RWPE2 (cell line): ENCODE results near the gene PRKACA.

Experiments
- ATAC-seq: fragments of 200-7000 bp; cut with Tn5 transposase; 3 replicates; pipeline ENCODE4 v1.9.1; 2021; ENCODE audit warnings: low read depth
- DNase-seq: peaks from one replicate; pipeline ENCODE4 v3.0.0-alpha.2; 2020; ENCODE audit warnings: low spot score
- H3K27ac ChIP-seq: fragments of 450-650 bp; 2 replicates; pipeline ENCODE4 v1.5.1; 2017; ENCODE audit warnings: mild to moderate bottlenecking; ENCODE audit not compliant: poor library complexity, severe bottlenecking
- H3K27me3 ChIP-seq: fragments of 250-450 bp; sonication (Bioruptor Pico); 2 replicates; pipeline ENCODE4 v1.5.1; 2021; ENCODE audit warnings: mild to moderate bottlenecking, moderate library complexity; ENCODE audit not compliant: insufficient read depth, poor library complexity, severe bottlenecking
- H3K36me3 ChIP-seq: fragments of 250-450 bp; sonication (Bioruptor Pico); 2 replicates; pipeline ENCODE4 v1.5.1; 2020; ENCODE audit warnings: low read depth, mild to moderate bottlenecking, moderate library complexity
- H3K4me1 ChIP-seq: fragments of 250-450 bp; sonication (Bioruptor Pico); 2 replicates; pipeline ENCODE4 v1.5.1; 2021; ENCODE audit warnings: mild to moderate bottlenecking, moderate library complexity; ENCODE audit not compliant: insufficient read depth, poor library complexity, severe bottlenecking
- H3K4me3 ChIP-seq: fragments of 250-450 bp; sonication (Bioruptor Pico); 2 replicates; pipeline ENCODE4 v1.5.1; 2021; ENCODE audit warnings: mild to moderate bottlenecking, moderate library complexity; ENCODE audit not compliant: severe bottlenecking
- H3K9me3 ChIP-seq: fragments of 250-450 bp; sonication (Bioruptor Pico); 2 replicates; pipeline ENCODE4 v1.5.1; 2021; ENCODE audit warnings: mild to moderate bottlenecking, moderate library complexity; ENCODE audit not compliant: severe bottlenecking
- TF ChIP-seq, protein P1 (sequence below): fragments of 450-650 bp; IDR thresholded peaks from one replicate; pipeline ENCODE4 v1.5.1; 2017; ENCODE audit warnings: mild to moderate bottlenecking, moderate library complexity; ENCODE audit not compliant: poor library complexity, severe bottlenecking

PRKACA gene

DNA sequence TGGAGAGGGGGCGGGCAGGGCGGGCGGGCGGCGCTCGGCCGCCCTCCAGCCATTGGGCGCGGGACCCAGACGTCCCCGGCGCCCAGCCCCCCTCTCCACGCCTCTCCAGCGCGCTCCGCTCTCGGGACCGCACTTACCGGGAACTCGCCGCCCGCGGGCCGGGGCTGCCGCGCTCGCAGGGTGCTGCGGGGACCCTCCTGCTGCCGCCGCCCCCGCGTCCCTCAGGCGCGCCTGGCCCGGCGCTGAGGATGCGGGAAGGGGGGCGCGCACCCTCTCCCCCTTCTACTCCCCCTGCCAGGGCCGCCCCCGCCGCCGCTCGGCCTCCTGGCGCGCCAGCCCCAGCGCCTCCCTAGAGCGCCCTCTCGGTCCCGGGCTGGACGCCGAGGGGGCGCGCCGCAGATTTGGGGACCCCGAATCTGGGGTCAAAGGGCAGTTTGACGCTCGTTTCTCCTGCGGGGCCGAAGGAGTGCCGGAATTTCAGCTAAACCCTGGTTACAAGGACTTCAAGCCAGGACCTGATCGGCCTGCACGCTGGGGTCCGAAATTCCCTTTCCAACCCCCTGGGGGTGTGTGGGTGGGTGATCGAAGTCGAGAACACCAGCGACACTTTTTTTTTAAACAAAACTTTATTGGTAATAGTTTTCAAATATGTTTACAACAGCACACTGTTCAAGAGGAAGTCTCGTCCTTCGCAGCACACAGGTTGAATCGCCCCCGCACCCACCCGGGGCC, 26.3 kb downstream of the PRKACA start:
- DNase-seq (no peak), ATAC-seq (peak; percentile 73)
- TF ChIP-seq, protein P1, sequence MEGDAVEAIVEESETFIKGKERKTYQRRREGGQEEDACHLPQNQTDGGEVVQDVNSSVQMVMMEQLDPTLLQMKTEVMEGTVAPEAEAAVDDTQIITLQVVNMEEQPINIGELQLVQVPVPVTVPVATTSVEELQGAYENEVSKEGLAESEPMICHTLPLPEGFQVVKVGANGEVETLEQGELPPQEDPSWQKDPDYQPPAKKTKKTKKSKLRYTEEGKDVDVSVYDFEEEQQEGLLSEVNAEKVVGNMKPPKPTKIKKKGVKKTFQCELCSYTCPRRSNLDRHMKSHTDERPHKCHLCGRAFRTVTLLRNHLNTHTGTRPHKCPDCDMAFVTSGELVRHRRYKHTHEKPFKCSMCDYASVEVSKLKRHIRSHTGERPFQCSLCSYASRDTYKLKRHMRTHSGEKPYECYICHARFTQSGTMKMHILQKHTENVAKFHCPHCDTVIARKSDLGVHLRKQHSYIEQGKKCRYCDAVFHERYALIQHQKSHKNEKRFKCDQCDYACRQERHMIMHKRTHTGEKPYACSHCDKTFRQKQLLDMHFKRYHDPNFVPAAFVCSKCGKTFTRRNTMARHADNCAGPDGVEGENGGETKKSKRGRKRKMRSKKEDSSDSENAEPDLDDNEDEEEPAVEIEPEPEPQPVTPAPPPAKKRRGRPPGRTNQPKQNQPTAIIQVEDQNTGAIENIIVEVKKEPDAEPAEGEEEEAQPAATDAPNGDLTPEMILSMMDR = peak; percentile 33
- Histone ChIP-seq H3K27me3 (no peaks in the 10 kb centered on the region), H3K4me3 (peak overlapping the region; percentile 70), H3K9me3 (no peaks in the 10 kb centered on the region), H3K27ac (peak overlapping the region; percentile 67), H3K36me3 (peaks cover 20% of the 10 kb centered on the region), H3K4me1 (no peaks in the 10 kb centered on the region)

DNA sequence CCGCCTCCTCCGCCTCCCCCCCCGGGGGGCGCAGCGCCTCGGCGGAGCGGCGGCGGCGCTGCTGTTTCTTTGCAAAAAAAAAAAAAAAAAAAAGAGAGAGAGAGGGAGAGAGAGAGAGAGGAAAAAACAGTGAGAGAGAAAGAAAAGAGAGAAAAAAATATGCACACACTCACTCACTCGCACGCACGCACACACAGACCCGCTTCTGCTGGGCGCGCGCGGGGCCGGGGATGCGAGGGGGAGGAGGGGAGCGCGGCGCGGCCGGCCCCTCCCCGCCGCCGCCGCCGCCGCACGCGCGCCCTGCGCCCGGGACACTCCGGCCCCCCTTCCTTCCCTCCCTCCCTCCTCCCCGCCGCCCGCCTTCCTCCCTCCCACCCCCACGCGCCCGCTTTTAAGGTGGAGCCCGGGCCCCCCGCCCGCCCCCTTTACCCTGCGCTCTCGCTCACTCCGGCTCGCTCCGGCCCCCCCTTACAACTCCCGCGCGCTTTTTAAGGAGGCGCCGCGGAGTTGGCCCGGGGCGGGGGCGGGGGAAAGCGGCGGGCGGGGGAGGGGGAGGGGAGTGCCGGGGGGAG, 27.0 kb downstream of the PRKACA start, which contains the start of gene SAMD1:
Gene SAMD1 (minus strand): TSS at position 243 of the 572 bp plus-strand sequence.
- TF ChIP-seq, protein P1 = no peak
- Histone ChIP-seq H3K4me1 (no peaks in the 10 kb centered on the region), H3K9me3 (no peaks in the 10 kb centered on the region), H3K4me3 (peak within 1 kb of the TSS; percentile 70), H3K27ac (peak within 1 kb of the TSS; percentile 67), H3K27me3 (no peaks in the 10 kb centered on the region), H3K36me3 (peaks cover 20% of the 10 kb centered on the region)
- peak; percentile 89 for DNase-seq
- peak; percentile 54 for ATAC-seq

DNA sequence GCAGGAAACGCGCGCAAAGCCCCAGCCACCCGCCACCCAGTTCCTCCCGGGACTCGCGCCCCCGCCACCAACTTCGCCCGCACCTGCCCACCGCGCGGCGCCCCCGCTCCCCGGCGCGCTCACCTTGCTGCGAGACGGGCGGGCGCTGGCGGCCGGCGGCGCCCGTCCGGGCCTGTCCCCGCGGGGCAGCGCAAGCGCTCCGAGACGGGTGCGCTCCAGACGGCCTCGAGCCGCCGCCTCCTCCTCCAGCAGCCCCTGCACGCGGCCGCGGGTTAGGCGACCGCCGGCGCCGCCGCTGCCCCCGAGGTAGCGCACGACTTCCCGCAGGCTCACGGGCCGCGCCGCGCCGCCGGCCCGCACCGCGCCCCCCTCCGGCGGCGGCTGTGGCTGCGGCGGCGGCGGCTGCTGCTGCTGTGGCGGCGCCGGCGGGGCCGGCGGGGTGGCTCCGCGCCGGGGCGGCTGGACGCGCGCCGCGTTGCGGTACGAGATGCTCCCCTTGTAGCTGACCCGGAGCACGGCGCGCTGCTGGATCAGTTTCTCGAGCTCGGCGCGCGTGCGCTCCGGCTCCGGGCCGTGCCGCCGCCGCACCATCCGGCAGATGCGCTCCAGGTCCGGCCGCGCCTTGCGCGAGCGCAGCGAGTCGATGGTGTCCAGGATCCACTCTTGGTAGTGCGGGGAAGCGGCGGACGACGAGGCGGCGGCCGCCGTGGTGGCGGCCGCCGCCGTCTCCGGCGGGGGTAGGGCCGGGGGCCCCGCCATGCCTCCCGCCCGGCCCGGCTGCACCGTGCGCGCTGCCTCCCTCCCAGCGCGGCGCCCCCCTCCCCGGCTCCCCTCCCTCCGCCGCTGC, 27.7 kb downstream of the PRKACA start:
- peak overlapping the region; percentile 64 for H3K4me3 ChIP-seq
- TF ChIP-seq, protein P1 = peak; percentile 36
- H3K9me3 ChIP-seq = no peaks in the 10 kb centered on the region
- H3K27me3 ChIP-seq = no peaks in the 10 kb centered on the region
- H3K36me3 ChIP-seq = peaks cover 20% of the 10 kb centered on the region
- H3K27ac ChIP-seq = peak overlapping the region; percentile 67
- H3K4me1 ChIP-seq = no peaks in the 10 kb centered on the region
- ATAC-seq (peak; percentile 35), DNase-seq (no peak)

DNA sequence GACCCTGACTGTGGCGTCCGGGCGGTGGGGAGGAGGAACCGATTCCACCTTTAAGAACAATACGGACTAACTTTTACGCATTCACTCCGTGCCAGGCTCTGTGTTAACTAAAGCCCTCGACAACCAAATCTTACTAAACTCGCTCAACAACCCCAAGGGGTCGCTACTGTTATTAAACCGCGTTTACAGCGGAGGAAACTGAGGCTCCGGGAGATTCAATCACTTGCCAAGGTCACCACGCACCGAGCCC, 28.2 kb downstream of the PRKACA start:
- no peaks in the 10 kb centered on the region for H3K9me3 ChIP-seq
- H3K27me3 ChIP-seq = no peaks in the 10 kb centered on the region
- TF ChIP-seq, protein P1 = no peak
- no peak for ATAC-seq
- peak overlapping the region; percentile 67 for H3K27ac ChIP-seq
- no peaks in the 10 kb centered on the region for H3K4me1 ChIP-seq
- H3K4me3 ChIP-seq = peak overlapping the region; percentile 64
- no peak for DNase-seq
- H3K36me3 ChIP-seq = peaks cover 20% of the 10 kb centered on the region
